NCI-H1092 treated with DMSO at 0.1 percent for 48 hours (cell line): ENCODE results near the gene CEP68.
A peak's percentile ranks its signal among the peaks of the same experiment; 100 is the strongest.
"Not testable (repeated sequence)": the region's sequence is repeated elsewhere in the genome, so short reads cannot be mapped to it uniquely, and the experiment has no call there.

Experiments used
- DNase-seq: peaks from one replicate; lab custom pipeline; 2025; lab: John Stamatoyannopoulos, UW

CEP68 gene, protein sequence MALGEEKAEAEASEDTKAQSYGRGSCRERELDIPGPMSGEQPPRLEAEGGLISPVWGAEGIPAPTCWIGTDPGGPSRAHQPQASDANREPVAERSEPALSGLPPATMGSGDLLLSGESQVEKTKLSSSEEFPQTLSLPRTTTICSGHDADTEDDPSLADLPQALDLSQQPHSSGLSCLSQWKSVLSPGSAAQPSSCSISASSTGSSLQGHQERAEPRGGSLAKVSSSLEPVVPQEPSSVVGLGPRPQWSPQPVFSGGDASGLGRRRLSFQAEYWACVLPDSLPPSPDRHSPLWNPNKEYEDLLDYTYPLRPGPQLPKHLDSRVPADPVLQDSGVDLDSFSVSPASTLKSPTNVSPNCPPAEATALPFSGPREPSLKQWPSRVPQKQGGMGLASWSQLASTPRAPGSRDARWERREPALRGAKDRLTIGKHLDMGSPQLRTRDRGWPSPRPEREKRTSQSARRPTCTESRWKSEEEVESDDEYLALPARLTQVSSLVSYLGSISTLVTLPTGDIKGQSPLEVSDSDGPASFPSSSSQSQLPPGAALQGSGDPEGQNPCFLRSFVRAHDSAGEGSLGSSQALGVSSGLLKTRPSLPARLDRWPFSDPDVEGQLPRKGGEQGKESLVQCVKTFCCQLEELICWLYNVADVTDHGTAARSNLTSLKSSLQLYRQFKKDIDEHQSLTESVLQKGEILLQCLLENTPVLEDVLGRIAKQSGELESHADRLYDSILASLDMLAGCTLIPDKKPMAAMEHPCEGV

DNA sequence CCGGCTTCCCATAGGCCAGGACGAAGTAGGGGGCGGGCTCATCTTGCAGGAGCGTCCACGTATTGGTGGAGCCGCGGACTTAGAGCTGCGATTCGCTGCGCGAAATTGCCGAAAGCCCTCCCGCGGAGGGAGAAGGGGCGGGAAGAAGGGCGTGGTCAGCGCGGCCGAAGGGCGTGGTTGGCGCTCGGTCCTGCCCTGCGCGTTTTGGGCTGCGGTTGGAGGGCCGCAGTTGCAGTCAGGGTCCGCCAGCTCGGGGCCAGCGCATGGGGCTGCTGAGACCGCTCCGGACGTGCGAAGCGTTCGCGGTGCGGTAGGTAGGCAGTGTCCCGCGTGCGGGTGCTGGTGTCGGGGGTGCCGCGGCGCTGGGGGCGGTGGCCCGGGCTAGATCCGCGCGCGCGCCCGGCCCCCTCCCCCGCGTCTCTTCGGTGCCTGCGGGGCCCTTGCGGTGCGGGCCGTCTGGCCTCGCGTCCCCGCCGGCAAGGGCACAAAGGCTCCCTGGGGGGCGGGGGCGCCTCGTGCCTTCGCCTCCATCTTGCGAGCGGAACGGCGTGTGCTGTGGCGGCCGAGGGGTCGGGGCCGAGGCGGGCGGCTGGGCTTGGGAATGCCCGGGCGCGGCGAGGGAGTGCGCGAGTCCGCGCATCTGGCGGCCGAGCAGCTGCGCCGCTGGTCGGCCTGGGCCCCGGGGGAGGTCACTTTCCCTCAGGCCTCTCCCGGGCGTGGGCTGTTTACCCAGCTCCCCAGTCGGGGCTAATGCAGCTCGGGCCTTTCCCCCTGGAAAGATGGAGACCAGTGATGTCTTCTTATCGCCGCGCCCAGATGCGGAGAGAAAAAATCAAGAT lies at the start of gene CEP68:
TSS of gene CEP68 (plus strand) at position 202 of the 839 bp plus-strand sequence. CDS start 13,029 bp downstream, outside the sequence.
- DNase-seq, result peak; percentile 91

DNA sequence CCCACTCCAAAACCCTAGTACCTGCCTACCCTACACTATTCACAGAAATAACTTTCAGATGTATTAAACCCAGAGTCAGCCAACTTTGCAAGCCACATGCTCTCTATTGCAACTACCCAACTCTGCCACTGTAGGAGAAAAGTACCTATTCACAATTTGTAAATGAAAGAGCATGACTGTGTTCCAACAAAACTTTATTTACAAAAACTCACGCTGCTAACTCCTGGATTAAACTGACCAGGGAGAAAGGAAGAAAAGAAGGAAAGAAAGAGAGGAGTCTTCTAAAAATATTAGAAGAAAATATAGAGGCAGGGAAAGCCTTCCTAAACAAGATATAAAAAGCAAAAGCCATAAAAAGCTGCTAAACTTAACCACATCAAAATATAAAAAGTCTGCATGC lies 42.4 kb upstream of the CEP68 start:
- no peak for DNase-seq

DNA sequence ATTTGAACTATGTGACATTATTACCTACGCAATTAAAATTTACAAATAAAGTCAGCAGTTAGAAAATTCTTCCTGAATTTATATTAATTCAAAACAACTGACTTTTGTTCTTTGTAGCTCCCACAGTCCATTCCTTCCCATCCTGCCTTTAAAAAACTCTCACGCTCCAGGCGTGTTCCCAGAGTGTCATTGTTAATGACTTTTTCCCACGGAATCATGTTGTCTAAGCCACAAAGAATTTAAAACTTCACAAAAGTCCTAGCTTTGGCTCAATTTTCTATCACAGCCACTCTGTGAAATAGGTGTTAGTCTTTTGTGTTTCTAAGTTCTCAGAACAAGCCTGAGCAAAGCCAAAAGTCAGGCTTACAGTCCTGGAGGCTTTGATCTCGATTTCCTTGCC lies 40.5 kb upstream of the CEP68 start:
- DNase-seq, result no peak

DNA sequence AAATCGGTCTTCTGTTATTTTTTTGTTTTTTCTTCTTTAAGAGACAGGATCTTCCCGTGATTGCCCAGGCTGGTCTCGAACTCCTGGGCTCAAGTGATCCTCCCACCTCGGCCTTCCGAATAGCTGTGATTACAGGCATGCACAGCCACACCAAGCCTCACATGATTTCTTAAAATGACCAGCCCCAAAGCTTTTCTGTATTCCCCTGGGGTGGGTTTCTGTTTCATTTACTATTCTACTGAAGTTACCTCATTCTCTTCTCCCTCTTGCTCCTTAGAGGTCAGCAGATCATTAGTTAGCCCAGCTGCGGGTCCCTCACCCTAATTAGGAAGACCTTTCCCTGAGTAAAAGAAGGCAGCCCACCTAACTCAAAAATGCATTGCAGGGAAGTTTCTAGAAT lies 39.4 kb upstream of the CEP68 start:
- no peak for DNase-seq

DNA sequence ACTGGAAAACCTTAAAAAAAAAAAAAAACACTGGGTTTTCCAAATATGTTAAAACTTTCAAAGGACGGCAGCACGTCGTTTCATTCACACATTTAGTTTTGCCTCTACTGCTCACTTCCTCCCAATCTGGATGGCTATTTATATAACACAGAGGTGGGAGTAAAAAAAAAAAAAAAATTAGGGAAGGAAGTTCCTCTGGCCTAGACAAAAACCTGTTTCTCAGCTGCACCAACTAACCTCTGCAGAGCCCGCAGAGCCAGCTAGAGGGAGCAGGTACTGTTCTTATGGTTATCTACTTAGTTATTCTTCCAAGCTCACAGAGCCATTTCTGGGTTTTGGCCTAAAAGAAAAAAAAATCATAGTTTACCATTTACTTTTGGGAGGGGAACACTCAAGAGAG lies 38.9 kb upstream of the CEP68 start:
- DNase-seq, result no peak

DNA sequence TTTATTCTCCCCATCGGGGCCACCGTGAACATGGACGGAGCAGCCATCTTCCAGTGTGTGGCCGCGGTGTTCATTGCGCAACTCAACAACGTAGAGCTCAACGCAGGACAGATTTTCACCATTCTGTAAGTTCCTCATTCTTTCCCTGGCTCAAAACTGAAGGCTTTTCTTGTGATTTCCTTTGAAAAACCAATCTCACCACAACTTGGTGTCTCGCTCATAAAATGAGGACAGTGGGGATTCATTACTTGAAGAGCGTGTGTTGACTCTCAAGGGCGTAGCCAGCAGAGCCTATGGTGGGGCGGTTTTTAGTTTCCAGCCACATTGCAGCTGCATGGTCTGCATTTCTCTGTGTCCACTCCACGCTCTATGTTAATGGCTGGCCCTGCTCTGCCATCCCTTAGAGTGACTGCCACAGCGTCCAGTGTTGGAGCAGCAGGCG lies 38.1 kb upstream of the CEP68 start:
- no peak for DNase-seq

DNA sequence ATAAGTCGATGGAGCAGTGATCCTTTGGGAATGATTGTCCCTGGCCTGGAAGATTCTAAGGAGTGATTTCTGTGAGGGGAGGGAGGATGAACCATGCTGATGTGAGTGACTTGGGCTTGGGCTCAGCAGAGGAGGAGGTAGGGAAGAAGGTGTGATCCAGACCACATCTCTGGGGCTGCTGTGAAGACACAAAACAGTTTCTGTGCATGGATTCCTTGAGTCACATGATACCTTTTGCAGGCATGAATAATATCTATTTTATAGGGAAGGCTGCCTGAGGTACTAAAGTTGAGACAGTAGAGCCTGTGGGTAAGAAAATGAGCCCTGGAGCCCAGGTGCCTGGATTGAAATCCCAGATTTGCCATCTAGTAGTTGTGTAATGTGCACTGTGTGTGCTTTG lies 37.2 kb upstream of the CEP68 start:
- no peak for DNase-seq

DNA sequence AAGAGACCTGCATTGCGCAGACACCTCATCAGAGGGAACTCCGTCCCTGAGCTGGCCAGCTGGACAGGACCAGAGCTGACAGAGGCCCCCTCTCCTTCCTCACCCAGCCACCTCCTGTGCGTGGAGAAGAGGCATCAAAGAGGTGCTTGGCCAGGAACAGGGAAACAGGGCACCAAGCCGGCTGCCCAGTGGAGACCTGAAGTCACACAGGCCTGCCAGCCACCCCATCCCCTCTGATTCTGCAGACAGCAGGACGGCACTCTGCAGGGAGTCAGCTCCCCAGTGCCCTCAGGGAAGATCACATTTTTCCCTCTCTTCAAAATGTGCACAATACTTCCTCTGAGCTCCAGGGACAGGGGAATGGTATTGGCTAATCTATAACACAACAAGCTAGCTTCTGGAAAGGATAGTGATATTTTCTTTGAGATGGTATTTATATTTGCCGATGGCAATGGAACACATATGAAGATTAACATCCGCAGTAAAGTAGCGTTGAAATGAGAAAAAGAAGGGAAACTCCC lies 36.5 kb upstream of the CEP68 start:
- no peak for DNase-seq

DNA sequence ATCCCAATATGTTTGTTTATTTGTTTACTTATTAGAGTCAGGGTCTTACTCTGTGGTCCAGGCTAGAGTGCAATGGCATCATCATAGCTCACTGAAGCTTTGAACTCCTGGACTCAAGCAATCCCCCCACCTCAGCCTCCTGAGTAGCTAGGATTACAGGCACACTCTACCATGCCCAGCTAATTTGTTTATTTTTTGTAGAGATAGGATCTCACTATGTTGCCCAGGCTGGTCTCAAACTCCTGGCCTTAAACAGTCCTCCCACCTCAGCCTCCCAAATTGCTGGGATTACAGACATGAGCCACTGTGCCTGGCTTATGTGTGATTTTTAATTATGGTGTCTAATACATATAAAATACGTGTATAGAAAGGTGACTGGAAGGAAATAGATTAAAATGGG lies 36.0 kb upstream of the CEP68 start:
- DNase-seq, result not testable (repeated sequence)

DNA sequence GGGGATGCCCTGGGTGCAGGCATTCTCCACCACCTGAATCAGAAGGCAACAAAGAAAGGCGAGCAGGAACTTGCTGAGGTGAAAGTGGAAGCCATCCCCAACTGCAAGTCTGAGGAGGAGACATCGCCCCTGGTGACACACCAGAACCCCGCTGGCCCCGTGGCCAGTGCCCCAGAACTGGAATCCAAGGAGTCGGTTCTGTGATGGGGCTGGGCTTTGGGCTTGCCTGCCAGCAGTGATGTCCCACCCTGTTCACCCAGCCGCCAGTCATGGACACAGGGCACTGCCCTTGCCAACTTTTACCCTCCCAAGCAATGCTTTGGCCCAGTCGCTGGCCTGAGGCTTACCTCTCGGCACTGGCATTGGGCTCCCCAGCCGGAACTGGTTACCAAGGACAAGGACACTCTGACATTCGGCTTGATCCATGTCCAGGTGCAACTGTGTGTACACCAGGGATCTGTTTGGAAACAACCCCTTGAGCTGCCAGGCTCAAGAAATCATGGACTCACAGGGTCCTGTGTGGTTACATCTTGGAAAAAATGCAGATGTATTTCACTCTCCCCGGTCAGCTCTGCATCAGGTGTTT lies 35.2 kb upstream of the CEP68 start:
- no peak for DNase-seq

DNA sequence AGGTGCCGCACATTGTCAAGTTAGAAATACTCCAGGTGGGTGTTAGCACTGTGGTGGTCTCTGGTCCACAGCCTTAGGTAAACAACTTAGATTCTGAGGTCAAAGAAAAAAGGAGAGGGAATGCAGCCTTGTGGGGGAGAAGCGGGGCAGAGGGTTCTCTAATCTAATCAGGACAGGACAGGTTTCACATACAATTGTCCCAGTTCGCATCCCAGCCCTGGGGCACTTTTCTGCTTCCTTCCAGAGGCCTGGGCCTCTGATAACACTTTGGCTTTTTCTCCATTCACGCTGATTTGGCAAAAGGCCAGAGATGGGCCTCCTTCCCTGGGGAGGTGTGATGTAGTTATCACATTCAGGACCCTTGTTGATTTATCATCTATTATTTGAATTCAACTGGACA lies 34.5 kb upstream of the CEP68 start:
- DNase-seq, result no peak

DNA sequence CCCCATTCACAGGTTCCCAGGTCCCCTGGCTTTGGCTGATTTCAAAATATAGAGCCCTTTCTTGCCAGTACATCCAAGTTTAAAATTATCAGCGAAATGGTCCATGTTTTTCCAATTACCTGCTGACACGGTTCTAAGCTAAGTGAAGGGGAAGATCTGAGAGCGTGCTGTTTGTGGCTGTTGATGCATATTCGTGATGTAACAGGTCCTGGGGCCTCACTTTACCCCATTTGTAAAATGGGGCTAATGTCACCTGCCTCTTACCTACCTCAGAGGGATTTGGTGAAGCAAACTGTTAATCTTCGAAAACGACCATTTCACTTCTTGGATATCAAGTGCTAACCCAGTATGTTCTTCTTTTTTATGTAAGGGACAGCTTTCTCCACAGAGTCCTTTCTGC lies 34.0 kb upstream of the CEP68 start:
- DNase-seq, result no peak

DNA sequence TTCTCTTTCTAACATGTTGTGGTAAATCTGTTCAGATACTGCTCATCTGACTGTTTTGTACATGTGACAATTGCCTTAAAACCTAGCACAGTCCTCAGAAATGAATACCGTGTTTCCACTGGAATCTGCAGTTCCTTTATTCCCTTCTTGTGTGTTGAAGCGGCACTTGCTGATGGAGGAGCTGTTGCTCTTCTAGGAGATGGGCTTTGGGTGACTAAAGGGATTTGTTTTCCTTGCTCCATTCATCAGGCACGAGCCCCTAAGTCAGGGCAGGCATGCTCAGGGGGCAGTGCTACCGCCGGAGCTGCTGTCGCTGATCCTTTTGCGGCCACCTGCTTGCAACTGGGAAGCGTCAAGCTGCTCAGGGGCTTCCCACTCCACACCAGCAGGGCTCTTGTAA lies 32.5 kb upstream of the CEP68 start:
- no peak for DNase-seq

DNA sequence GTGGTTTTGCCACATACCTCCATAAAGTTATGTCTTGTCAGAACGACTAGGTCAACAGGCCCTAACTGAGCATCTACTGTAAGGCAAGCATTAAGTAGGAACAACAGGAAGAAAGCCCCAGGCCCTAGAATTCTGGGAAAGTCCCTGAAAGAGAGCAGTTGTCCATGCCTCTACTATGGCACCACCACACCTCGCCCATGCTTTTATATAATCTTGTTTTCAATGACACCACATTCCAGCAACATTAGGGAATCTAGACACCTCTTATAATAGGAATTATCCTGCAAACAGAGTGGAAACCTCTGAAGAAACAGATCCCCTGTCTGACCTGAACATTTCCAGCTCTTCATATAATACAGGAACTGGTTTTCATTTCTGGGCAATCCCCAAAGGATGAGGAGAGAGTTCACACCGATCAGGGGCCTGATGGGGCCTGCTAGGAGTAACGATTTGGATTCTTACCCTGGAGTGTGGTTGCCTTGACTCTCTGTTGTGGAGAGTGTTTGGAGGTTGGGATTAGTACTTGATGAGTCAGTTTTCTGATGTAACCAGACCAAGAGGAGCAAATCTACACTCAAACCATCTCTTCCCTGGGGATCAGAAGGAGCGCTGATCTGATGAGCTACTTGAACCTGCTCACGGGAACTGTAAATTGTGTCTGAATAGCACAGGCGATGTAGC lies 31.9 kb upstream of the CEP68 start:
- DNase-seq, result no peak

DNA sequence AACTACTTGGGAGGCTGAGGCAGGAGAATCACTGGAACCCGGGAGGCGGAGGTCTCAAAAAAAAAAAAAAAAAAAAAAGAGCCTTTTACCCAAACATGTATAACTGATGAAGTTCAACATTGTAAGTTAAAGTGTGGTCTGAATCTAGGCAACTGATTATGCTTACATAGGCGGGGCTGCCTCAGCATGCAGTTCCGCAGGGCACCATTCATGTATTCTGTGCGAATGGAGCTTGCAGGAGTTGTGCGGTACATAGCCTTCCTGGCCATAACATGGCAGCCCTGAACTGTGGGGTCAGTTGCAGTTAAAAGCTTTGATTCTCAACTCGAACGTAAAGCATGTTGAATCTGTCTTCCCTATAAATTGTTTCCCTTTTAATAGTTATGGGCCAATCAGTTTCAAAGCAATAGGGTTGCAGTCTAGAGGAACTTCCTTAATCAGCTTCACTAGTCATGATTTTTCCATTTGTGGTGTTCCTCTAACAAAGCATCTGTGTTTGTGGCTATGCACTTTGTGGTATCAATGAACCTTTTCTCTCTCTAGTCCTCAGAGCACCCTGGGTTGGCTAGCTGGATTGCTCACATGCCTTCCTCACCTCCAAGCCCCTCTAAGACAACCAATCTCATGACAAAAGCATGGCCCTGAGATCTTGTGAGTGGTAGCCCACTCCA lies 30.6 kb upstream of the CEP68 start:
- no peak for DNase-seq

DNA sequence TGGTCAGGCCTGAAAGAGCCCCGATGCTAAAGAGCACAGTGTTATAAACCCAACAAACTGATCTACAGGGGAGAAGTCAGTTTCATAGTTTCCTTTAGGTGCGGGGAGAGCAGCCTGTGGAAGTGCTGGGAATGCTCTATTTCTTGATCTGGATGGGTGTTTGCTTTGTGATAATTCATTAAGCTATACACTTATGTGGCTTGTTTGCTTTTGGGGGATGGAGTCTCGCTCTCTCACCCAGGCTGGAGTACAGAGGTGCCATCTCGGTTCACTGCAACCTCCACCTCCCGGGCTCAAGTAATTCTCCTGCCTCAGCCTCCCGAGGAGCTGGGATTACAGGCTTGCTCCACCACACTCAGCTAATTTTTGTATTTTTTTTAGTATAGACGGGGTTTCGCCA lies 30.1 kb upstream of the CEP68 start:
- DNase-seq, result no peak

DNA sequence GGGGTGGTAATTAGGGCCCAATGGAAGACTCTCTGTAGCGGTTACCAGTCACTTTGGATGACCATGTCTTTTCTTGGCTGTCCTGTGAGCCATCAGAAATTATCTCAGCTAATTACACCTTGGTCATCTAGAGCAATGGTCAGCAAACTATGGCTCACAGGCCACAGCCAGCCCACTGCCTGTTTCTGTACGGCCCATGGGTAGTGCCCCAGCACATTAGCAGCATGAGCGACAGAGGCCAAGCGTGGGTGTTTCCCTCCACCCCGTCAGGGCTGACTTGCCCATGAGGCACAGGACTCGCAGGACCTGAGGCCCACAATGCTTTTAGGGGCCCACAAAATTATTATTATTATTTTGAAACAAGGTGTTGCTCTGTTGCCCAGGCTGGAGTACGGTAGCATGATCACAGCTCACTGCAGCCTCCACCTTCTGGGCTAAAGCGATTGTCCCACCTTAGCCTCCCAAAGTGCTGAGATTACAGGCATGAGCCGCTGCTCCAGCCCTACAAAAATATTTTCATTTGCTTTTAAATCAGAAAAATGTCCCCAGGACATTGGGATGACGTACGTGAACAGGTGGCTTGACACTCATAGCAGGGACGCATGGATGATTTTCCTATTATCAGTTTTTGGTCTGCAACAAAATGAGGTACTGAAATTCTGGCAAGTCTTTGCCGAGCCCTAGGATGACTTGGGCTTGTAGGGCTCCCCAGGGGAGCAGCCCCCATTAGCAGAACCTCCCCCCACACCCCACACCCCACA lies 29.3 kb upstream of the CEP68 start:
- no peak for DNase-seq

DNA sequence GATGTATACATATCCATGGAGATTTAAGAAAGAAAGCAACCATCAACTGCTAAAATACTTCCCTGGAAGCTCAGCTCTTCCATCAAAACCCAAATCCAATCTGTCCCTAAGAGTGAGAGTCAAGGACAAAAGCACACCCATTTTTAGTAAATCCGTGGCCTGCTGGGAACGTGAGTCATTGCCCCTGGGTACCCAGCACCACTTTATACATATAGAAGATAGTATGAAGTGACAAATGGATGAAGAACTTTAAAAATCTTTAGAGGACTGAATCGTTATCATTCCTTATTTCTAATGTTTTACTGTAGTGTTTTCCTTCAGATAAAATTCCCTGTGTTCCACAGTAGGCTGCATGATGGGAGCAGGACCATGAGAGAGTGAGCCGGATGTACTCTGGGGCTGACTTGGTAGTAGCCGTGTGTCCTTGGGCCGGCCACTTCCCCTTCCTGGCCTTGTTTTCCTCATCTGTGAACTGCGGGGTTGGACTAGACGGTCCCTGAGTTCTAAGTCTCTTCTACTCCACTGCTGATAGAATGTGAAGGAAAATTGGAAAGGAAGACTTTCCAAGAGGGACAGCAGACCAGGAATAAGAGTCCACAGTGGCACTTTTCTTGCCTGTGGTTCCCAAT lies 28.5 kb upstream of the CEP68 start:
- no peak for DNase-seq
